Medulla oblongata (tissue), 1 donor: Measurements from ENCODE around the gene OBSL1.

ENCODE experiments used
- DNase-seq: peaks from one replicate; pipeline ENCODE4 v3.0.0-alpha.2; 2015; ENCODE audit errors: extremely low spot score

OBSL1 gene

GRCh38 chr2:219549619-219550018 lies 21.7 kb downstream of the OBSL1 start:
- no peak for DNase-seq

DNA sequence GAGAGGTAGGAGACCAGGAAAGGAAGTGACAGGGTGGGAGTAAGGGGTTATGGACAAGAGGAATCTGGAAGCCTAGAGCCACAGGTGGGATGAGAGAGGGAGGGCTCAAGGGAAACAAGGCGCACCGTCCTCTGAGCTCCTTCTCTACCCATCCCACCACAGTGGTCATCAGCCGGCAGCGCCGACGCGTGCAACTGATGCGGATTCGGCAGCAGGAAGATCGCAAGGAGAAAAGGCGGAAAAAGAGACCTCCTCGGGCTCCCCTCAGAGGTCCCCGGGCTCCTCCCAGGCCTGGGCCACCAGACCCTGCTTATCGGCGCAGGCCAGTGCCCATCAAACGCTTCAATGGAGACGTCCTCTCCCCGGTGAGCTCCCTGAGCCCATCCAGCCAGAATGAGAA lies 22.3 kb downstream of the OBSL1 start:
- DNase-seq = no peak

DNA sequence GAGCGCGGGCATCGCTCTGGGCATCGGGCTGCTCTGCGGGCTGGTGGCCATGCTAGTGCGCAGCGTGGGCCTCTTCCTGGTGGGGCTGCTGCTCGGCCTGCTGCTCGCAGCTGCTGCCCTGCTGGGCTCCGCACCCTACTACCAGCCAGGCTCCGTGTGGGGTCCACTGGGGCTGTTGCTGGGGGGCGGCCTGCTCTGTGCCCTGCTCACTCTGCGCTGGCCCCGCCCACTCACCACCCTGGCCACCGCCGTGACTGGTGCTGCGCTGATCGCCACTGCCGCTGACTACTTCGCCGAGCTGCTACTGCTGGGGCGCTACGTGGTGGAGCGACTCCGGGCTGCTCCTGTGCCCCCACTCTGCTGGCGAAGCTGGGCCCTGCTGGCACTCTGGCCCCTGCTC lies 23.7 kb downstream of the OBSL1 start:
- DNase-seq = no peak

GRCh38 chr2:219545943-219546352 lies 25.4 kb downstream of the OBSL1 start:
- no peak for DNase-seq

GRCh38 chr2:219545295-219545942 lies 25.9 kb downstream of the OBSL1 start:
- no peak for DNase-seq

- DNase-seq = no peak
Observed at GRCh38 chr2:219544567-219544966, 26.8 kb downstream of the OBSL1 start.

GRCh38 chr2:219543596-219544358 lies 27.6 kb downstream of the OBSL1 start, which contains the start of the genes CHPF and TMEM198:
TSS of gene CHPF (minus strand) at chr2:219543809. CDS start at chr2:219543538, 271 bp downstream.
TSS of gene TMEM198 (plus strand) at chr2:219544028. CDS start at chr2:219544728, 700 bp downstream.
- DNase-seq = peak; percentile 99

DNA sequence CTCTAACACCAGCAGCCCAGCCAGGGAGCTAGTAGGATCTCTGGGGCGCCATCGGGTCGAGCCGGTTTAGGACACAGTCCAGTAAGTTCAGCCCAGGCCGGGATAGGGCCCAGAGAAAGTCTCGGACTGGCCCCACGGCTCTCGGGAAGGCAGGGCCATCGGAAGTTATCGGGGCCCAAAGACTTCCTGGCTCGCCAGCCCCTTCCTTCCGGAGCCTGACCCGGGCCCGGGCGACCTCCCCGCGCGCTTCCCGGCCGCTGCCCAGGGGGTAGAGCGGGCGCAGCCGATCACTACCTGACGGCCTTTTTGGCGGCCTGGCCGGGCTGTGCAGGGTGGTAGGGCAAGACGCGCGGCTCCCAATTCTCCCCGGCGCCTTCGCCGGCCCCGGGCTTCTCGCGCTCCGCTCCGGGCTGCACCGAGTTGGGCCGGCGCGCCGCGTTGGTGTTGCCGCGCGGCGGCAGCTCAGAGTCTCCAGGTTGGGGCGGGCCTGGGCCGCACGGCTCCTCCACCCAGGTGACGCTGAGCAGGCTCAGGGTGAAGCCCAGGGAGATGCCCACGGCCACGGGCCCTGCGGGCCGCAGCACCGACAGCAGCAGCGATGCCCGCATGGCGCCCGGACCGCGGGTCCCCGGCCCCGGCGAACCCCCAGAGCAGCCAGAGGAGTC lies 28.3 kb downstream of the OBSL1 start:
- DNase-seq = no peak

DNA sequence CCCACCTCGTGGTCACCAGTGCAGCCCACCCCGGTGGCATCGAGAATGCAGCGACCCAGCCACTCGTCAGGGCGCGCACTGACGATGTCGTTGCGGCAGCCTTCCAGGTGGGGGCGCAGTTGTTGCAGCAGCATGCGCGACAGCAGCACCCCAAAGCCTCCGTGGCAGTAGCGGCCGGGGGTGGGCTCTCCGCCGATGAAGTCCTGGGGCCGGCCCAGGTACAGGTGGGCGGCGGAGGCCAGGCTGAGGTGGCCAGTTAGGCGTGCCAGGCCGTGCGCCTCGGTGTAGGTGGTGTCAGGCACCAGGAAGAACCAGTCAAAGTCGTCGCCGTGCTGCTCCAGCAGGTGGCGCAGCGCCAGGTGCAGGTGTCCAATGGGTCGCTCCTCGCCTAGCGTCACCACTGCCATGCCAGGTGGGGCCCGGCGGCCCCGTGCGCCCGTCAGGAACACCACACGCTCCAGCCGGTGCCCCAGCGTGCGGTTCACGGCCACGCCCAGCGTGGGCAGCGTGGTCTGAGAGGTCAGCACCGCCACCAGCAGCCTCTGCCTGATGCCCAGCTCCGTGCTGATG lies 29.6 kb downstream of the OBSL1 start:
- peak; percentile 62 for DNase-seq

DNA sequence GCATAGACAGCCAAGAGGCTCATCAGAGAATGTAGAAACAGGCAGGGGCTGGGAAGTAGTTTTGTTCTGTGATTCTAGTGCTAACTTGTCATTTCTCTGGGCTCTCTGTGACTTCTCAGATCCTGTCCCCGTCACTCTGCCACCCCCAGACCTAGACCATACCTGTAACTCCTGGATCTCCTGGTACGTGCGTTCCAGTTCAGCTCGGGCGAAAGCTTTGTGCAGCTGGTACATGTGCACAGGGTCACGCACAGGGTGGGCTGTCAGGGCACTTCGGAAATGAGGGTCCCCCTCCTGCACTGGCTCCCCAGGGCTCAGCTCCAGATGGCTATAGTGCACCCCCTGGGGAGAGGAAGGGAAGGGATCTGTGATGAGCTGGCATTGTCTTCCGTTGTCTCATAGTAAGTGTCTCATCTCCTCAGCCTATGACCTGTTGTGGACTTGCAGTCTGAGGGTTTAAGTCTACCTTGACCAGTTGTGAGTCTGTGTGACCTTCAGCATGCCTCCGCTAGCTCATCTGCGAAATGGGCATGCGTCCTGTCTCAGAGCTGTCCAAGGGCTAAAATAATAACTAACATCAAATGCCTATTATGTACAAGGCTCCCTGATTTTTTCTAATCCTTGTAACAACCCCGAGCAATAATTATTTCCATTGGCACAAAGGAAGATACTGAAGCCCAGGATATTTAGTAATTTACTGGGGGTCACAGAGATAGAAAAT lies 30.4 kb downstream of the OBSL1 start:
- no peak for DNase-seq

GRCh38 chr2:219539926-219540678 lies 31.2 kb downstream of the OBSL1 start:
- no peak for DNase-seq

DNA sequence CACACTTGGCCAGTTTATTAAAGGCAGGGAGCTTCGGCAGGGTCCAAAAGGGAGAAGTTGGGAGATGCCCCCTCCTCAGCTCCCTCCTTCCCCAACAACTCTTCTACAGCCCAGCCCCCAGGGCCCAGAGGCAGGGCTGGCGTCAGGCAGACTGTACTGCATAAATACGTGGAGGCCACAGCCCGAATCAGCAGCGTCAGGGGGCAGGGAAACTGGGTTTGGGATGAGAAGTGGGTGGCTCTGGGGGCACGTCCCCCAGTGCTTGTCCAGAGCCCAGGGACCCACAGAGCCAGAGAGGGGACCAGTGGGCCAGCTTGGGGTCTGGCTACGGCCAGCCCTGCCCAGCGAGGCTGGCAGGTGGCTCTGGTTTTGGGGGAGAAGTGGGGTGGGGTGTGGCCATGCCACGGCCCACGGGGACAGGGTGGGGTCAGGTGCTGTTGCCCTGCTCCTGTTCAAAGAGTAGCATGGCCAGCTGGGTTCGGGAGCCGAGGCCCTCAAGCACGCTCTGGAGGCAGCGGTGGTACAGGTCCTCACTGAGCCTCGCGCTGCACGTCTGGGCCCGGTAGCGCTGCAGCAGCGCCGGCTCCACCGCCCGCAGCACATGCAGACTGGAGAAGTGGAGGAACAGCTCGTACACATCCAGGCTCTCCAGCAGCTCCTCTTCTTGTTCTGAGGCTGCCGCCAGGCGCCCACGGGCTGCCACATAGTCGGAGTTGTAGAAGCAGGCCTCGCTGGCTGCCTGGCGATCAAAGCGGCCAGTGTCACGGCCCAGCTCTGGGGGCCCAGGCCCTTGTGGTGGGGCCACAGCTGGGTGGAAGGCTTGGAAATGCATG lies 32.2 kb downstream of the OBSL1 start:
- DNase-seq = no peak

DNA sequence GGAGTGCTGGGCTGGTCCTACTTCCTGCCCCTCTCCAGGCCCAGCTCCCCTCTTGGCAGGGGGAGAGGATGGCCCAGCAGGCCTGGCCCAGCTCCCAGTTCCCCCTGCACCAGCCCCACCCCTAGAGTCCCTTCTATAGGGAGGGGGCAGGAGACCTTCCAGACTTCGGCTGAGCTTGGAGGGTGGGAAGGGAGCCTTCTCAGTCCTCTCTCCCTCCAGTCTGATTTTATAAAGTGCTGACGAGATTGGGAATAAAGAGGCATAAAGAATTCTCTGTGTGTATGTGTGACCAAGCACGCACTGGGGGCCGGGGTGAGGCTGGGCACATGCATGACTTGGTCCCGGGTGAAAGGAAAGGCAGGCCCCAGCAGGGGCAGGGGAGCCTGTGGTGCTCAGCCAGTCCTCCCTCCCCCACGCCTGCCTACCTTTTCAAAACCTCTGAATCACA lies 32.8 kb downstream of the OBSL1 start:
- DNase-seq = peak; percentile 38

- peak; percentile 43 for DNase-seq
Observed at GRCh38 chr2:219537657-219538488, 33.5 kb downstream of the OBSL1 start.

DNA sequence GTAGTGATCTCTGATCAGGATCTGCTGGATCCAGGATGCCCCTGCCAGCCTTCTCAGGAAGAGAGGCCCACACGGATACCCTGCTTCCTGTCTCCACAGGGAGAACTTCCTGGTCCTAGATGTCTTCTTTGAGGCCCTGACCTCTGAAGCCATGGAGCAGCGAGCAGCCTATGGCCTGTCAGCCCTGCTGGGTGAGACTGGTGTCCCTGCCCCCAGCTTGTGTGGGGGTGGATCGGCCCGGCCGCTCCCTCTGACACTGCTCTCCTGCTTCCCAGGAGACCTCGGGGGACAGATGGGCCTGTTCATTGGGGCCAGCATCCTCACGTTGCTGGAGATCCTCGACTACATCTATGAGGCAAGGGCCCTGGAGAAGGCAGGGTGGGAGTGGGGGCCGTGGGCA lies 34.4 kb downstream of the OBSL1 start:
- no peak for DNase-seq

DNA sequence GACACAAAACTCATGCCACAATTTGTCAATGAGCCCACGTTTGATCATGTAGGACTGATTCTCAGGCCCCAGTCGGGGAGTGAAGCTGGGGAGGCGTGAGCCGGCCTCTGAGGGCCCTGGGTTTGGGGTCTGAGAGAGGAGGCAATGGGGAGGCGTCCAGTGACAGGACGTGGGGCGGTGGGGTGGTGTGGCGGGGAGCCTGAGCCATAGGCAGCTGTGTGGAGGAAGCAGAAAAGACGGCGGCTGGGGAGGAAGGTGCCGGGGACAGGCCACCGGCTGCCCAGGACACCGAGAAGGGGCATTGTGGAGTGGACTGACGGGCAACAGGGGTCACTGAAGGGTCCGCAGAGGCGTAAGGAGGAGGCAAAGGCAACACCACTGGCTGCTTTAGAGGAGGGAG lies 34.9 kb downstream of the OBSL1 start:
- DNase-seq = no peak

DNA sequence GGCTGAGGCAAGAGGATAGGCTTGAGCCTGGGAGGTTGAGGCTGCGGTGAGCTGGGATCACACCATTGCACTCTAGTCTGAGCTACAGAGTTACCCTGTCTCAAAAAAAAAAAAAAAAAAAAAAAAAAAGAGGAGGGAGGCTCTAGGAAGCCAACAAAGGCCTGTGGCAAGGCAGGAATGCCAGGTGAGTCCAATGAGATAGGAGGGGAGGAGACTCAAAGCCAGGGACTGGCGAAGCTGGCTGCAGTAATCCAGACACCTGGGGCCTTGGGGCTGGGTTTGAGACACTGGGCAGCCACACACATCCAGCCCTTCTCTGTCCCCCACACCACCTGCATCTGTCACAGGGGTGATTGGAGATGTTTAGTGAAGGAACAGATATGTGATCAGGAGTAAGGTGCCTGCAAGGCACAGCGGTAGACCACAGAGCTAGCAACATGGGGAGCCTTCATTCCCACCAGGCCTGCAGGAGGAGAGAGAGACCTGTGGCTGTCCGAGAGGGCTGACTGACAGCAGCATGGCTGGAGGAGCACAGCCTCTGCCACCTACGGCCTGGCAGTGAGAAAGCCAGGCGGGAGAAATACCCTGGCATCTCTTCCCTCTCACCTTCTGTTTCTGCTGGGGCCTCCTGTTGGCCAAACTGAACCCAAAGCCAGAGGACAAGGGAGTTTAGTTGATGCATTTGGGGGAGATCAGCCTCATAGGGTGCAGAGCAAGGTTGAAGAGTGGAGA lies 37.2 kb downstream of the OBSL1 start:
- no peak for DNase-seq

DNA sequence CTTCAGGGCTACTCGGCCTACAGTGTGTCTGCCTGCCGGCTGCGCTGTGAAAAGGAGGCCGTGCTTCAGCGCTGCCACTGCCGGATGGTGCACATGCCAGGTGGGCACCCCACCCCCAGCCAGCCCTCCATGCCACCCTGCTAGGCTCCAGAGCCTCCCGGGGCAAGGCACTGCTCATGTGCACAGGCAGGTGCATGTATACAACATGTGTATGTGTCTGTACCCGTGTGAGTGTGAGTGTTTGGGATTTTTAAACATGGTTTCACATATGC lies 39.0 kb downstream of the OBSL1 start:
- DNase-seq = no peak
